ENCODE measurements around the gene JAG1.

DNA sequence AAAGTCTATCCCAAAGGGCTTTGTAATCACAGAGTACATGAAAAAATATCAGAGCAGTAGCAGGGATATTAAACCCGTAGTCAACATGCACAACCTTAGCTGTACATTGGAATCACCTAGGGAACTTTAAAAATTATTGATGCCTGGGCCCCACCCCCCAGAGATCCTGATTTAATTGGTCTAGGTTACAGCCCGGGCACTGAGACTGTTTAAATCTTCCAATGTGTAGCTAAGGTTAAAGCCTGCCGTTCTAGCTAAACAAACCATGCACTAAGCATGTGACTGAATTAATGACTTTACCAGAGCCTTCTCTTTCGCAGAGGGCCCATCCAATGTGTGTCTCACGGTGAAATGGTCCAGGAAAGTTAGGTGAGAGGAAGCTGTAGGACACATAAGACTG lies 14.1 kb upstream of the JAG1 start:
- TF ChIP-seq CTCF (IDR thresholded peaks at IDR 0.05; ENCODE audit: borderline replicate concordance, extremely low read depth, low read length, poor library complexity, severe bottlenecking), result no peak
- no peak for TF ChIP-seq EZH2 (IDR thresholded peaks at IDR 0.05; ENCODE audit: borderline replicate concordance, low read depth, low read length, severe bottlenecking)
